HepG2 (cell line): ENCODE results near the gene PIGL.
"Not testable (repeated sequence)": the region's sequence is repeated elsewhere in the genome, so short reads cannot be mapped to it uniquely, and the experiment has no call there.

Experiments
- CENPX ChIP-seq: sonication (generic); formaldehyde crosslinking; IDR thresholded peaks from 2 replicates; pipeline ENCODE4 v1.9.0; 2021; ENCODE audit warnings: mild to moderate bottlenecking, missing genetic modification reagents, moderate library complexity
- CHD2 ChIP-seq: IDR thresholded peaks from 2 replicates; pipeline ENCODE4 v1.6.1; 2011; ENCODE audit warnings: low read depth, low read length, improper control_type of control experiment
- FOXK1 ChIP-seq: sonication (generic); formaldehyde crosslinking; IDR thresholded peaks from 2 replicates; pipeline ENCODE4 v1.4.0; 2020; ENCODE audit warnings: low read depth, missing genetic modification reagents, borderline replicate concordance
- POLR2A ChIP-seq, 2 experiments: IDR thresholded peaks; 2 replicates each; pipeline ENCODE4 v1.6.1; 2011; ENCODE audit warnings: low read depth in 2 of 2, low read length in 2 of 2, mild to moderate bottlenecking in 1 of 2, moderate library complexity in 1 of 2; ENCODE audit not compliant: insufficient read depth in 1 of 2
- SCMH1 ChIP-seq: sonication (generic); formaldehyde crosslinking; IDR thresholded peaks from 2 replicates; pipeline ENCODE4 v1.9.0; 2021; ENCODE audit warnings: missing genetic modification reagents, mild to moderate bottlenecking, borderline replicate concordance
- SP1 ChIP-seq, 2 experiments: fragments of 450-650 bp in 1 of 2; sonication (generic) in 1 of 2; formaldehyde crosslinking in 1 of 2; IDR thresholded peaks; 2 replicates each; pipeline versions ENCODE4 v1.4.0 to v1.6.1; 2016 to 2020; ENCODE audit warnings: missing genetic modification reagents in 1 of 2
- TAF1 ChIP-seq: sonication (generic); formaldehyde crosslinking; IDR thresholded peaks from 2 replicates; pipeline ENCODE4 v1.4.0; 2020; ENCODE audit warnings: missing genetic modification reagents
- ZNF335 ChIP-seq: sonication (generic); formaldehyde crosslinking; IDR thresholded peaks from 2 replicates; pipeline ENCODE4 v1.4.0; 2020; ENCODE audit warnings: missing genetic modification reagents
- ZNF350 ChIP-seq: sonication (generic); formaldehyde crosslinking; IDR thresholded peaks from 2 replicates; pipeline ENCODE4 v1.4.0; 2020; ENCODE audit warnings: mild to moderate bottlenecking, low read depth, missing genetic modification reagents, borderline replicate concordance
- TF ChIP-seq, protein P1 (sequence below): sonication (generic); formaldehyde crosslinking; IDR thresholded peaks from 2 replicates; pipeline ENCODE4 v1.4.0; 2020; ENCODE audit warnings: low read depth, mild to moderate bottlenecking, missing genetic modification reagents

- not testable (repeated sequence) for TF ChIP-seq ZNF335 (CRISPR knock-in tag); CHD2; SP1 (IDR thresholded peaks at IDR 0.05); SP1 (CRISPR knock-in tag; IDR thresholded peaks at IDR 0.05); TAF1; ZNF350 (CRISPR knock-in tag); SCMH1; POLR2A (IDR thresholded peaks at IDR 0.05; ENCODE audit: insufficient read depth in 1 of 2, low read depth in 2 of 2, low read length in 2 of 2); CENPX; FOXK1 (CRISPR knock-in tag)
- TF ChIP-seq, protein P1, sequence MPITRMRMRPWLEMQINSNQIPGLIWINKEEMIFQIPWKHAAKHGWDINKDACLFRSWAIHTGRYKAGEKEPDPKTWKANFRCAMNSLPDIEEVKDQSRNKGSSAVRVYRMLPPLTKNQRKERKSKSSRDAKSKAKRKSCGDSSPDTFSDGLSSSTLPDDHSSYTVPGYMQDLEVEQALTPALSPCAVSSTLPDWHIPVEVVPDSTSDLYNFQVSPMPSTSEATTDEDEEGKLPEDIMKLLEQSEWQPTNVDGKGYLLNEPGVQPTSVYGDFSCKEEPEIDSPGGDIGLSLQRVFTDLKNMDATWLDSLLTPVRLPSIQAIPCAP (CRISPR knock-in tag), result not testable (repeated sequence)
These were observed 14.2 kb upstream of the PIGL start for GRCh38 chr17:16202554-16203500.
